Thymus (tissue), 11 donors: ENCODE results near the gene UBE2B. TPM values are rescaled to one million over a fixed set of nuclear protein-coding genes. Genes with fewer than 3 reads are reported as not detected.

ENCODE experiments used
- DNase-seq, 9 donors: peaks; one replicate each; pipeline ENCODE4 v3.0.0-alpha.2; 2013; ENCODE audit warnings: low spot score in 9 of 9, low read depth in 6 of 9, missing footprints in 1 of 9
- H3K27ac ChIP-seq, 2 donors: one replicate each; pipeline ENCODE4 v1.5.1; 2013; ENCODE audit warnings: control low read depth in 1 of 2, low read depth in 1 of 2, low read length in 1 of 2, mild to moderate bottlenecking in 1 of 2, moderate library complexity in 1 of 2
- H3K27me3 ChIP-seq, 2 donors: one replicate each; pipeline ENCODE4 v1.5.1; 2013; ENCODE audit warnings: low read length in 1 of 2; ENCODE audit not compliant: control insufficient read depth in 2 of 2, insufficient read depth in 1 of 2
- H3K36me3 ChIP-seq, 2 donors: one replicate each; pipeline ENCODE4 v1.5.1; 2013; ENCODE audit warnings: low read length in 1 of 2, mild to moderate bottlenecking in 1 of 2, moderate library complexity in 1 of 2; ENCODE audit not compliant: control insufficient read depth in 2 of 2, insufficient read depth in 2 of 2
- H3K4me1 ChIP-seq, 2 donors: one replicate each; pipeline ENCODE4 v1.5.1; 2013; ENCODE audit warnings: low read length in 2 of 2; ENCODE audit not compliant: control insufficient read depth in 2 of 2, insufficient read depth in 2 of 2
- H3K4me3 ChIP-seq, 2 donors: one replicate each; pipeline ENCODE4 v1.5.1; 2013; ENCODE audit warnings: low read length in 2 of 2, control low read depth in 1 of 2, mild to moderate bottlenecking in 1 of 2
- H3K9me3 ChIP-seq, 2 donors: one replicate each; pipeline ENCODE4 v1.5.1; 2013; ENCODE audit warnings: low read length in 1 of 2, mild to moderate bottlenecking in 1 of 2; ENCODE audit not compliant: control insufficient read depth in 2 of 2, insufficient read depth in 1 of 2
- WGBS: extraction: QIAGEN DNeasy Blood & Tissue Kit; methylation state at CpG from one replicate; pipeline ENCODE4 v1.1.7; 2013; 5-methylcytosine and 5-hydroxymethylcytosine counted together
- polyA plus RNA-seq: library from polyadenylated mRNA; stranded (reverse); fragments of 200-250 nt; gene quantifications from one replicate; pipeline ENCODE4 v1.2.3, GENCODE V29; 2013
- total RNA-seq: library from RNA; stranded (reverse); fragments of 120-200 nt; gene quantifications from one replicate; pipeline ENCODE4 v1.2.4, GENCODE V29; 2013
- donor health status: healthy.

The UBE2B gene
- total and polyA plus RNA-seq, 2 donors = 20.1 to 238 TPM

GRCh38 chr5:134423376-134423775 lies 52.0 kb downstream of the UBE2B start:
- no peak overlapping the region for H3K4me3 ChIP-seq
- no peaks in the 10 kb centered on the region for H3K9me3 ChIP-seq
- no peaks in the 10 kb centered on the region for H3K36me3 ChIP-seq
- H3K27me3 ChIP-seq = no peaks in the 10 kb centered on the region
- H3K27ac ChIP-seq = no peak overlapping the region
- no peaks in the 10 kb centered on the region for H3K4me1 ChIP-seq
- 98% methylated on average over 2 of the region's 2 CpGs for WGBS
- no peak for DNase-seq

- no peak overlapping the region for H3K4me3 ChIP-seq
- 96% methylated on average over 7 of the region's 7 CpGs for WGBS
- no peaks in the 10 kb centered on the region for H3K36me3 ChIP-seq
- no peaks in the 10 kb centered on the region for H3K27me3 ChIP-seq
- no peak for DNase-seq
- H3K27ac ChIP-seq = no peak overlapping the region
- no peaks in the 10 kb centered on the region for H3K4me1 ChIP-seq
- H3K9me3 ChIP-seq = no peaks in the 10 kb centered on the region
Measured at GRCh38 chr5:134426361-134426760, 55.0 kb downstream of the UBE2B start.

GRCh38 chr5:134427540-134428041 lies 56.2 kb downstream of the UBE2B start:
- no peak overlapping the region for H3K27ac ChIP-seq
- DNase-seq = no peak
- H3K36me3 ChIP-seq = no peaks in the 10 kb centered on the region
- no peaks in the 10 kb centered on the region for H3K27me3 ChIP-seq
- H3K4me1 ChIP-seq = no peaks in the 10 kb centered on the region
- no peak overlapping the region for H3K4me3 ChIP-seq
- 86% methylated on average over 9 of the region's 9 CpGs for WGBS
- H3K9me3 ChIP-seq = no peaks in the 10 kb centered on the region

- Histone ChIP-seq H3K4me3 (no peak overlapping the region), H3K4me1 (no peaks in the 10 kb centered on the region), H3K36me3 (no peaks in the 10 kb centered on the region), H3K27me3 (no peaks in the 10 kb centered on the region), H3K9me3 (no peaks in the 10 kb centered on the region), H3K27ac (no peak overlapping the region)
- DNase-seq = no peak
- WGBS = 90% methylated on average over 5 of the region's 5 CpGs
Measured at GRCh38 chr5:134430001-134430569, 58.7 kb downstream of the UBE2B start.

- no peak overlapping the region for H3K27ac ChIP-seq
- DNase-seq = no peak
- H3K4me1 ChIP-seq = peaks cover 2 to 9% of the 10 kb centered on the region in 2 donors
- no peaks in the 10 kb centered on the region for H3K9me3 ChIP-seq
- no peaks in the 10 kb centered on the region for H3K27me3 ChIP-seq
- H3K4me3 ChIP-seq = no peak overlapping the region
- H3K36me3 ChIP-seq = no peaks in the 10 kb centered on the region
- WGBS = 84% methylated on average over 4 of the region's 4 CpGs
Measured at GRCh38 chr5:134432174-134432573, 60.8 kb downstream of the UBE2B start.

GRCh38 chr5:134432677-134433359 lies 61.4 kb downstream of the UBE2B start:
- Histone ChIP-seq H3K9me3 (no peaks in the 10 kb centered on the region), H3K27ac (no peak overlapping the region), H3K36me3 (no peaks in the 10 kb centered on the region), H3K4me3 (no peak overlapping the region), H3K27me3 (no peaks in the 10 kb centered on the region), H3K4me1 (peaks cover 2 to 15% of the 10 kb centered on the region in 2 donors)
- WGBS = 91% methylated on average over 14 of the region's 14 CpGs
- no peak for DNase-seq

- Histone ChIP-seq H3K4me3 (no peak overlapping the region), H3K27me3 (no peaks in the 10 kb centered on the region), H3K4me1 (peaks cover 2 to 17% of the 10 kb centered on the region in 2 donors), H3K9me3 (no peaks in the 10 kb centered on the region), H3K27ac (no peak overlapping the region), H3K36me3 (no peaks in the 10 kb centered on the region)
- DNase-seq = no peak
- WGBS = 78% methylated on average over 2 of the region's 2 CpGs
Measured at GRCh38 chr5:134435560-134435959, 64.2 kb downstream of the UBE2B start.

GRCh38 chr5:134436523-134437339 lies 65.4 kb downstream of the UBE2B start:
- peaks cover 2 to 17% of the 10 kb centered on the region in 2 donors for H3K4me1 ChIP-seq
- peak in 7 of 9 donors; percentile 19 to 70 (median 33) for DNase-seq
- H3K27me3 ChIP-seq = no peaks in the 10 kb centered on the region
- H3K9me3 ChIP-seq = no peaks in the 10 kb centered on the region
- WGBS = 21% methylated on average over 20 of the region's 20 CpGs
- peak overlapping the region; percentile 11 to 28 for H3K27ac ChIP-seq
- peak overlapping the region in 1 of 2 donors; percentile 2 for H3K4me3 ChIP-seq
- no peaks in the 10 kb centered on the region for H3K36me3 ChIP-seq

GRCh38 chr5:134437340-134437846 lies 66.0 kb downstream of the UBE2B start:
- Histone ChIP-seq H3K27ac (peak overlapping the region; percentile 11 to 13), H3K27me3 (no peaks in the 10 kb centered on the region), H3K36me3 (no peaks in the 10 kb centered on the region), H3K4me3 (no peak overlapping the region), H3K9me3 (no peaks in the 10 kb centered on the region), H3K4me1 (peaks cover 2 to 17% of the 10 kb centered on the region in 2 donors)
- WGBS = 87% methylated on average over 4 of the region's 4 CpGs
- DNase-seq = no peak
